GM21390 (cell line): ENCODE measurements around the gene TRIAP1.

Experiments used
- ATAC-seq: cut with Tn5 transposase; IDR thresholded peaks from one replicate; pipeline ENCODE4 v1.9.1; 2021; ENCODE audit not compliant: unreplicated experiment

Gene TRIAP1

GRCh38 chr12:120432772-120433525, 13.2 kb downstream of the TRIAP1 start:
- no peak for ATAC-seq

GRCh38 chr12:120429368-120429767, 16.8 kb downstream of the TRIAP1 start:
- no peak for ATAC-seq

- ATAC-seq, result no peak
These were observed 17.5 kb downstream of the TRIAP1 start for GRCh38 chr12:120428597-120429229.

GRCh38 chr12:120425797-120426196, 20.4 kb downstream of the TRIAP1 start:
- no peak for ATAC-seq

GRCh38 chr12:120422892-120423456, 23.2 kb downstream of the TRIAP1 start:
- no peak for ATAC-seq

GRCh38 chr12:120421701-120422100, 24.5 kb downstream of the TRIAP1 start:
- no peak for ATAC-seq

- no peak for ATAC-seq
These were observed 28.1 kb downstream of the TRIAP1 start for GRCh38 chr12:120417917-120418580.

- ATAC-seq, result no peak
These were observed 29.5 kb downstream of the TRIAP1 start for GRCh38 chr12:120416490-120417216.

- ATAC-seq, result no peak
These were observed 32.1 kb downstream of the TRIAP1 start for GRCh38 chr12:120413901-120414695.

- ATAC-seq, result no peak
These were observed 33.8 kb downstream of the TRIAP1 start for GRCh38 chr12:120412421-120412820.

- no peak for ATAC-seq
These were observed 37.4 kb downstream of the TRIAP1 start for GRCh38 chr12:120408771-120409170.

GRCh38 chr12:120406553-120406952, 39.6 kb downstream of the TRIAP1 start:
- ATAC-seq, result no peak

GRCh38 chr12:120406069-120406468, 40.1 kb downstream of the TRIAP1 start:
- ATAC-seq, result no peak

GRCh38 chr12:120404271-120404670, 41.9 kb downstream of the TRIAP1 start:
- ATAC-seq, result no peak

GRCh38 chr12:120403869-120404268, 42.3 kb downstream of the TRIAP1 start:
- ATAC-seq, result no peak

- ATAC-seq, result no peak
These were observed 44.0 kb downstream of the TRIAP1 start for GRCh38 chr12:120402217-120402616.

- ATAC-seq, result no peak
These were observed 46.7 kb downstream of the TRIAP1 start for GRCh38 chr12:120399531-120399930.

GRCh38 chr12:120397824-120398540, 48.2 kb downstream of the TRIAP1 start:
- no peak for ATAC-seq

- ATAC-seq, result no peak
These were observed 51.5 kb downstream of the TRIAP1 start for GRCh38 chr12:120394483-120395367.
